Activated CD8-positive, alpha-beta memory T cell treated with anti-CD3 and anti-CD28 coated beads, Interleukin-2, amount 50 U/mL, for 1 hour (primary cell): ENCODE results near the gene CDON.

Experiments used
- DNase-seq: peaks from one replicate; pipeline ENCODE4 v3.0.0-alpha.2; 2020; ENCODE audit errors: extremely low read depth

Gene CDON

GRCh38 chr11:126062679-126063506, at the start of gene CDON:
Gene CDON, minus strand, starts transcription at chr11:126062866. Its CDS starts 39,390 bp downstream, at chr11:126023476.
- peak; percentile 88 for DNase-seq

- DNase-seq = no peak
Measured at GRCh38 chr11:126111458-126112116, 48.9 kb upstream of the CDON start.

- no peak for DNase-seq
Measured at GRCh38 chr11:126109941-126110731, 47.5 kb upstream of the CDON start.

- DNase-seq = no peak
Measured at GRCh38 chr11:126106594-126107328, 44.1 kb upstream of the CDON start.

GRCh38 chr11:126105748-126106080, 43.0 kb upstream of the CDON start:
- DNase-seq = no peak

- DNase-seq = no peak
Measured at GRCh38 chr11:126105022-126105747, 42.5 kb upstream of the CDON start.

- DNase-seq = no peak
Measured at GRCh38 chr11:126104420-126104819, 41.8 kb upstream of the CDON start.

- no peak for DNase-seq
Measured at GRCh38 chr11:126103150-126103549, 40.5 kb upstream of the CDON start.

GRCh38 chr11:126102436-126102981, 39.8 kb upstream of the CDON start:
- no peak for DNase-seq

GRCh38 chr11:126101930-126102283, 39.2 kb upstream of the CDON start:
- no peak for DNase-seq

GRCh38 chr11:126101251-126101929, 38.7 kb upstream of the CDON start:
- DNase-seq = no peak

- no peak for DNase-seq
Measured at GRCh38 chr11:126100716-126101115, 38.0 kb upstream of the CDON start.

GRCh38 chr11:126098204-126098769, 35.6 kb upstream of the CDON start:
- no peak for DNase-seq

GRCh38 chr11:126095745-126096144, 33.1 kb upstream of the CDON start:
- DNase-seq = no peak

- no peak for DNase-seq
Measured at GRCh38 chr11:126090452-126090851, 27.8 kb upstream of the CDON start.

- no peak for DNase-seq
Measured at GRCh38 chr11:126088999-126089398, 26.3 kb upstream of the CDON start.

GRCh38 chr11:126086248-126086647, 23.6 kb upstream of the CDON start:
- DNase-seq = no peak

GRCh38 chr11:126084608-126084912, 21.9 kb upstream of the CDON start:
- DNase-seq = no peak

- no peak for DNase-seq
Measured at GRCh38 chr11:126083829-126084607, 21.4 kb upstream of the CDON start.
